ENCODE measurements around the gene PDE10A. TPM values are rescaled to one million over a fixed set of nuclear protein-coding genes. Genes with fewer than 3 reads are reported as not detected.

Gene PDE10A
- polyA plus RNA-seq, 3 donors = not detected

- intact Hi-C loops (cut with micrococcal nuclease) = no loop called here
- peaks cover 0 to 5% (median 1%) of the 10 kb centered on the region in 7 donors for H3K9me3 Mint-ChIP-seq
- no peaks in the 10 kb centered on the region for H3K27me3 ChIP-seq (ENCODE audit: control insufficient read depth in 2 of 2, insufficient read depth in 2 of 2, low read length in 2 of 2)
Observed at GRCh38 chr6:165403006-165403595, 259.9 kb downstream of the PDE10A start.

GRCh38 chr6:165401092-165401491 is 261.9 kb downstream of the PDE10A start:
- H3K4me3 Mint-ChIP-seq = no peak overlapping the region
- TF ChIP-seq CTCF (IDR thresholded peaks at IDR 0.05) = no peak
- Histone ChIP-seq H3K27me3 (ENCODE audit: control insufficient read depth in 2 of 2, insufficient read depth in 2 of 2, low read length in 2 of 2) (no peaks in the 10 kb centered on the region), H3K4me2 (replicated peaks; ENCODE audit: extremely low read depth, low read length, poor library complexity, severe bottlenecking) (no peak overlapping the region), H3K4me1 (ENCODE audit: control insufficient read depth in 1 of 2, insufficient read depth in 2 of 2, low read length in 2 of 2) (no peaks in the 10 kb centered on the region), H3K9me3 (replicated peaks in 1 of 2; ENCODE audit: control insufficient read depth in 1 of 2, insufficient read depth in 1 of 2, low read length in 2 of 2) (no peaks in the 10 kb centered on the region), H3K79me2 (ENCODE audit: insufficient read depth, low read length) (no peaks in the 10 kb centered on the region), H3K36me3 (replicated peaks in 1 of 2; ENCODE audit: control insufficient read depth in 1 of 2, insufficient read depth in 2 of 2, low read length in 2 of 2) (no peaks in the 10 kb centered on the region), H4K20me1 (ENCODE audit: insufficient read depth, low read length) (no peaks in the 10 kb centered on the region), H3K27ac (ENCODE audit: low read depth in 1 of 2, low read length in 2 of 2) (no peak overlapping the region), H3K9ac (ENCODE audit: insufficient read depth, low read length, poor library complexity, severe bottlenecking) (no peak overlapping the region), H3K4me3 (replicated peaks in 1 of 3; ENCODE audit: low read depth in 2 of 3, low read length in 3 of 3) (no peak overlapping the region), H2AFZ (ENCODE audit: insufficient read depth, low read depth, low read length, poor library complexity, severe bottlenecking) (no peak overlapping the region)
- peaks cover 0 to 5% (median 2%) of the 10 kb centered on the region in 7 donors for H3K9me3 Mint-ChIP-seq
- no peaks in the 10 kb centered on the region for H3K36me3 Mint-ChIP-seq
- H3K4me1 Mint-ChIP-seq = no peaks in the 10 kb centered on the region
- H3K27ac Mint-ChIP-seq = no peak overlapping the region
- WGBS (ENCODE audit: insufficient coverage) = no CpG with 5 or more reads among the region's 2 CpGs
- no peaks in the 10 kb centered on the region for H3K27me3 Mint-ChIP-seq (ENCODE audit: low read depth in 3 of 3)
- DNase-seq = no peak
- intact Hi-C loops (cut with micrococcal nuclease) = no loop called here

More at GRCh38 chr6:165403006-165403595, 259.9 kb downstream of the PDE10A start:
- Histone ChIP-seq H3K9ac (ENCODE audit: insufficient read depth, low read length, poor library complexity, severe bottlenecking) (no peak overlapping the region), H3K79me2 (ENCODE audit: insufficient read depth, low read length) (no peaks in the 10 kb centered on the region), H3K36me3 (replicated peaks in 1 of 2; ENCODE audit: control insufficient read depth in 1 of 2, insufficient read depth in 2 of 2, low read length in 2 of 2) (no peaks in the 10 kb centered on the region), H3K4me1 (ENCODE audit: control insufficient read depth in 1 of 2, insufficient read depth in 2 of 2, low read length in 2 of 2) (no peaks in the 10 kb centered on the region), H3K9me3 (replicated peaks in 1 of 2; ENCODE audit: control insufficient read depth in 1 of 2, insufficient read depth in 1 of 2, low read length in 2 of 2) (peaks cover 0 to 4% of the 10 kb centered on the region in 2 donors), H4K20me1 (ENCODE audit: insufficient read depth, low read length) (no peaks in the 10 kb centered on the region), H3K4me2 (replicated peaks; ENCODE audit: extremely low read depth, low read length, poor library complexity, severe bottlenecking) (no peak overlapping the region), H3K4me3 (replicated peaks in 1 of 3; ENCODE audit: low read depth in 2 of 3, low read length in 3 of 3) (no peak overlapping the region), H2AFZ (ENCODE audit: insufficient read depth, low read depth, low read length, poor library complexity, severe bottlenecking) (no peak overlapping the region), H3K27ac (ENCODE audit: low read depth in 1 of 2, low read length in 2 of 2) (no peak overlapping the region)
- H3K4me3 Mint-ChIP-seq = no peak overlapping the region
- DNase-seq = no peak
- H3K27me3 Mint-ChIP-seq (ENCODE audit: low read depth in 3 of 3) = no peaks in the 10 kb centered on the region
- H3K4me1 Mint-ChIP-seq = no peaks in the 10 kb centered on the region
- no peaks in the 10 kb centered on the region for H3K36me3 Mint-ChIP-seq
- TF ChIP-seq CTCF (IDR thresholded peaks at IDR 0.05) = no peak
- WGBS (ENCODE audit: insufficient coverage) = 100% methylated on average over 2 of the region's 7 CpGs
- no peak overlapping the region for H3K27ac Mint-ChIP-seq

All from CD14-positive monocyte (primary cell).